ENCODE measurements around the gene TLNRD1.

- no peak for TF ChIP-seq POLR2A (IDR thresholded peaks at IDR 0.05)
- no peak for TF ChIP-seq POLR2AphosphoS5 (IDR thresholded peaks at IDR 0.05)
Observed at GRCh38 chr15:81038975-81039607, 38.4 kb downstream of the TLNRD1 start.

All from transverse colon (tissue), 3 donors.